Mucosa of descending colon (tissue), 3 donors: ENCODE results near the gene TYW5. TPM values are rescaled to one million over a fixed set of nuclear protein-coding genes. Genes with fewer than 3 reads are reported as not detected.
A peak's percentile ranks its signal among the peaks of the same experiment; 100 is the strongest.

ENCODE experiments used
- ATAC-seq: fragments of 200-7000 bp; cut with Tn5 transposase; one replicate; pipeline ENCODE4 v1.9.1; 2020; ENCODE audit warnings: mild to moderate bottlenecking, moderate library complexity
- DNase-seq, 3 donors: peaks; one replicate each; pipeline ENCODE4 v3.0.0-alpha.2; 2020
- H3K36me3 ChIP-seq: fragments of 200-600 bp; one replicate; pipeline ENCODE4 v1.8.0; 2021; ENCODE audit warnings: low read depth, mild to moderate bottlenecking
- H3K4me1 ChIP-seq: fragments of 200-600 bp; one replicate; pipeline ENCODE4 v1.8.0; 2021; ENCODE audit warnings: low read depth, mild to moderate bottlenecking
- H3K4me3 ChIP-seq: fragments of 200-600 bp; one replicate; pipeline ENCODE4 v1.8.0; 2021; ENCODE audit warnings: mild to moderate bottlenecking
- H3K9me3 ChIP-seq: fragments of 200-600 bp; one replicate; pipeline ENCODE4 v1.8.0; 2021; ENCODE audit warnings: mild to moderate bottlenecking
- CTCF ChIP-seq: fragments of 200-600 bp; IDR thresholded peaks from one replicate; pipeline ENCODE4 v1.8.0; 2022; ENCODE audit warnings: antibody characterized with exemption, mild to moderate bottlenecking
- intact Hi-C, 2 donors: fragments of 100-400 bp; cut with DNase I in 1 of 2; cut with micrococcal nuclease in 1 of 2; formaldehyde crosslinking; loops; one replicate each; pipeline versions ENCODE4 v1.11.0 to v1.11.1; 2022; cut with DNase I, micrococcal nuclease
- total RNA-seq, 3 donors: library from RNA; stranded (reverse); fragmentation: NEBNext Ultra II Directional in 2 of 3; extraction: Animal tissue kit (Norgen Biotek cat#: 25700) in 2 of 3; gene quantifications; one replicate each; pipeline versions ENCODE4 v1.2.1 to v1.2.4, GENCODE V29; 2021 to 2023
- donor health status: DM: no; HTN: no; CAD: no; lungs with moderate emphysema.
- donor health status: DM: no; HTN: no; CAD: no.
- donor health status: DM: no; HTN: yes; CAD: no.

TYW5 gene
- total RNA-seq, 3 donors from 2014 or later = 6.6 to 10.9 (median 7.2) TPM

GRCh38 chr2:199910338-199911051 lies 44.8 kb downstream of the TYW5 start:
- DNase-seq = peak in 1 of 3 donors; percentile 13
- intact Hi-C loops = no loop called here
- ATAC-seq = no peak
- Histone ChIP-seq H3K36me3 (no peaks in the 10 kb centered on the region), H3K9me3 (no peaks in the 10 kb centered on the region), H3K4me3 (no peak overlapping the region), H3K4me1 (peaks cover 7% of the 10 kb centered on the region)
- no peak for TF ChIP-seq CTCF

- peaks cover under 1% of the 10 kb centered on the region for H3K4me1 ChIP-seq
- intact Hi-C loops = no loop called here
- DNase-seq (no peak), ATAC-seq (no peak)
- no peak for TF ChIP-seq CTCF
- no peaks in the 10 kb centered on the region for H3K36me3 ChIP-seq
- no peak overlapping the region for H3K4me3 ChIP-seq
- no peaks in the 10 kb centered on the region for H3K9me3 ChIP-seq
Measured at GRCh38 chr2:199907008-199907714, 48.1 kb downstream of the TYW5 start.

GRCh38 chr2:199903111-199903510 lies 52.2 kb downstream of the TYW5 start:
- DNase-seq (no peak), ATAC-seq (no peak)
- intact Hi-C loops = no loop called here
- H3K4me3 ChIP-seq = no peak overlapping the region
- no peak for TF ChIP-seq CTCF
- H3K9me3 ChIP-seq = no peaks in the 10 kb centered on the region
- no peaks in the 10 kb centered on the region for H3K36me3 ChIP-seq
- H3K4me1 ChIP-seq = no peaks in the 10 kb centered on the region

- Histone ChIP-seq H3K9me3 (no peaks in the 10 kb centered on the region), H3K36me3 (no peaks in the 10 kb centered on the region), H3K4me3 (no peak overlapping the region), H3K4me1 (no peaks in the 10 kb centered on the region)
- intact Hi-C loops = no loop called here
- ATAC-seq = no peak
- DNase-seq = no peak
- TF ChIP-seq CTCF = no peak
Measured at GRCh38 chr2:199902486-199903110, 52.7 kb downstream of the TYW5 start.

- Histone ChIP-seq H3K4me1 (no peaks in the 10 kb centered on the region), H3K4me3 (no peak overlapping the region), H3K9me3 (no peaks in the 10 kb centered on the region), H3K36me3 (no peaks in the 10 kb centered on the region)
- ATAC-seq = no peak
- no peak for DNase-seq
- intact Hi-C loops = no loop called here
- TF ChIP-seq CTCF = no peak
Measured at GRCh38 chr2:199901942-199902341, 53.3 kb downstream of the TYW5 start.
